ENCODE measurements around the gene SMAD9.

DNA sequence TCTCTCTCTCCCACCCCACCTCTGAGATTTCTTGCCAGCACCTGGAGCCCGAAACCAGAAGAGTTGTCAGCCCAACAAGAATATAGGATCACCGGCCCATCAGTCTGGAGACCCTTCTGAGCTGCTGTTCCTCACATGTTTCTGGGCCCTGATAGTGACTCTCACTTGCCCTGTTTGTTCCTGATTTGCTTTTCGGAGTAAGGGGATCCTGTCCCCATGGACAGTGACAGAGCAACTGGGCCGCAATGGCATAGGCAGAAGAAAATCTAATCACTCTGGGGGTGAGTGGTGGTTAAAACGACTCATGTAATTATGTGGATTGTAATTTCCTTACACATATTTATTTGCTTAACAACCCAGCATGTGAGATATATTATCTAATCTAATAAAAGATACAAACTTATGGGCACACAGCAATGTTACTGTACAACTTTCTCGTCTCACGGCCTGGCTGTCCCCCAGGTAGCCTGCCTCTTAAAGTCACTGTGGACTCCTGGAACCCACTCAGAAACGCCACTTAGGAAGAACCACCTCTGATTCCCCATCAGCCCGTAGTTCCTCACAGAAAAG is 663 bp upstream of the SMAD9 start:
- TF ChIP-seq, protein P1, sequence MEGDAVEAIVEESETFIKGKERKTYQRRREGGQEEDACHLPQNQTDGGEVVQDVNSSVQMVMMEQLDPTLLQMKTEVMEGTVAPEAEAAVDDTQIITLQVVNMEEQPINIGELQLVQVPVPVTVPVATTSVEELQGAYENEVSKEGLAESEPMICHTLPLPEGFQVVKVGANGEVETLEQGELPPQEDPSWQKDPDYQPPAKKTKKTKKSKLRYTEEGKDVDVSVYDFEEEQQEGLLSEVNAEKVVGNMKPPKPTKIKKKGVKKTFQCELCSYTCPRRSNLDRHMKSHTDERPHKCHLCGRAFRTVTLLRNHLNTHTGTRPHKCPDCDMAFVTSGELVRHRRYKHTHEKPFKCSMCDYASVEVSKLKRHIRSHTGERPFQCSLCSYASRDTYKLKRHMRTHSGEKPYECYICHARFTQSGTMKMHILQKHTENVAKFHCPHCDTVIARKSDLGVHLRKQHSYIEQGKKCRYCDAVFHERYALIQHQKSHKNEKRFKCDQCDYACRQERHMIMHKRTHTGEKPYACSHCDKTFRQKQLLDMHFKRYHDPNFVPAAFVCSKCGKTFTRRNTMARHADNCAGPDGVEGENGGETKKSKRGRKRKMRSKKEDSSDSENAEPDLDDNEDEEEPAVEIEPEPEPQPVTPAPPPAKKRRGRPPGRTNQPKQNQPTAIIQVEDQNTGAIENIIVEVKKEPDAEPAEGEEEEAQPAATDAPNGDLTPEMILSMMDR (conservative IDR thresholded peaks at IDR 0.05): no peak
- no peak for TF ChIP-seq ZFX (IDR thresholded peaks at IDR 0.05)

Measured in C4-2B (cell line).